Neural progenitor cell (in vitro differentiated cells): ENCODE results near the gene PTPRN2. TPM values are rescaled to one million over a fixed set of nuclear protein-coding genes. Genes with fewer than 3 reads are reported as not detected.

ENCODE experiments used
- DNase-seq: peaks from one replicate; pipeline ENCODE4 v3.0.0-alpha.2; 2016; ENCODE audit warnings: low spot score
- H2AFZ ChIP-seq: fragments of 200-600 bp; sonication (generic); replicated peaks from 2 replicates; pipeline ENCODE4 v1.6.1; 2016; ENCODE audit warnings: antibody characterized with exemption
- H3F3A ChIP-seq: fragments of 200-600 bp; sonication (generic); 2 replicates; pipeline ENCODE4 v1.6.1; 2016; ENCODE audit warnings: antibody characterized with exemption, low read depth
- H3K27ac ChIP-seq: fragments of 200-600 bp; sonication (generic); 2 replicates; pipeline ENCODE4 v1.5.1; 2016; ENCODE audit warnings: mild to moderate bottlenecking
- H3K27me3 ChIP-seq: fragments of 200-600 bp; sonication (generic); 2 replicates; pipeline ENCODE4 v1.6.1; 2016; ENCODE audit warnings: mild to moderate bottlenecking, moderate library complexity
- H3K36me3 ChIP-seq: fragments of 200-600 bp; sonication (generic); 2 replicates; pipeline ENCODE4 v1.5.1; 2016
- H3K4me1 ChIP-seq: fragments of 200-600 bp; sonication (generic); 2 replicates; pipeline ENCODE4 v1.6.1; 2016; ENCODE audit warnings: mixed run types
- H3K4me2 ChIP-seq: fragments of 200-600 bp; sonication (generic); 2 replicates; pipeline ENCODE4 v1.6.1; 2016
- H3K4me3 ChIP-seq: fragments of 200-600 bp; sonication (generic); 2 replicates; pipeline ENCODE4 v1.5.1; 2016
- H3K79me2 ChIP-seq: fragments of 200-600 bp; sonication (generic); 2 replicates; pipeline ENCODE4 v1.6.1; 2016; ENCODE audit warnings: low read depth
- H3K9ac ChIP-seq: fragments of 200-600 bp; sonication (generic); 2 replicates; pipeline ENCODE4 v1.6.1; 2016
- H3K9me3 ChIP-seq: fragments of 200-600 bp; sonication (generic); 2 replicates; pipeline ENCODE4 v1.5.1; 2016; ENCODE audit warnings: low read depth
- H4K20me1 ChIP-seq: fragments of 200-600 bp; sonication (generic); 2 replicates; pipeline ENCODE4 v1.6.1; 2016; ENCODE audit warnings: low read depth
- H3K27ac Mint-ChIP-seq: 3 replicates; pipeline ENCODE4 v1.8.0; 2021; ENCODE audit warnings: mixed read lengths
- H3K27me3 Mint-ChIP-seq: 2 replicates; pipeline ENCODE4 v1.8.0; 2022; ENCODE audit warnings: low read depth, mild to moderate bottlenecking, inconsistent platforms, moderate library complexity, mixed read lengths; ENCODE audit not compliant: insufficient read depth
- H3K36me3 Mint-ChIP-seq: 3 replicates; pipeline ENCODE4 v1.8.0; 2021; ENCODE audit warnings: mixed read lengths
- H3K4me1 Mint-ChIP-seq: 3 replicates; pipeline ENCODE4 v1.8.0; 2021; ENCODE audit warnings: mixed read lengths
- H3K4me3 Mint-ChIP-seq: 3 replicates; pipeline ENCODE4 v1.8.0; 2021; ENCODE audit warnings: mild to moderate bottlenecking, moderate library complexity, mixed read lengths
- H3K9me3 Mint-ChIP-seq: 3 replicates; pipeline ENCODE4 v1.8.0; 2020; ENCODE audit warnings: mixed read lengths
- CTCF ChIP-seq: fragments of 200-600 bp; sonication (generic); IDR thresholded peaks from 2 replicates; pipeline ENCODE4 v1.5.1; 2017; ENCODE audit warnings: antibody characterized with exemption, mild to moderate bottlenecking
- EZH2 ChIP-seq: fragments of 200-600 bp; sonication (generic); IDR thresholded peaks from 2 replicates; pipeline ENCODE4 v1.6.1; 2017; ENCODE audit warnings: antibody characterized with exemption, mild to moderate bottlenecking, moderate library complexity
- EZH2phosphoT487 ChIP-seq: fragments of 200-600 bp; sonication (generic); IDR thresholded peaks from 2 replicates; pipeline ENCODE4 v1.6.1; 2017; ENCODE audit warnings: antibody characterized with exemption
- total RNA-seq: library from RNA; depleted of rRNA; stranded (reverse); fragments of >200 nt; gene quantifications from 2 replicates; pipeline ENCODE4 v1.2.3, GENCODE V29; 2015; ENCODE audit warnings: low replicate concordance

Gene PTPRN2
- total RNA-seq, 1 donor from 2014 or later = 3.0 TPM

GRCh38 chr7:158117341-158118222, 470.0 kb downstream of the PTPRN2 start:
- Histone ChIP-seq H3K4me1 (no peaks in the 10 kb centered on the region), H2AFZ (no peak overlapping the region), H3K9me3 (peaks cover 23% of the 10 kb centered on the region), H3K4me2 (no peak overlapping the region), H3K27ac (no peak overlapping the region), H3K79me2 (no peaks in the 10 kb centered on the region), H3K27me3 (no peaks in the 10 kb centered on the region), H3K36me3 (peaks cover 7% of the 10 kb centered on the region), H3F3A (peaks cover 4% of the 10 kb centered on the region), H4K20me1 (no peaks in the 10 kb centered on the region), H3K9ac (no peak overlapping the region), H3K4me3 (no peak overlapping the region)
- Mint-ChIP-seq H3K36me3 (peaks cover 2% of the 10 kb centered on the region), H3K9me3 (peaks cover 35% of the 10 kb centered on the region), H3K4me1 (no peaks in the 10 kb centered on the region), H3K27me3 (peaks cover 6% of the 10 kb centered on the region), H3K4me3 (no peak overlapping the region), H3K27ac (no peak overlapping the region)
- TF ChIP-seq CTCF = no peak
- TF ChIP-seq EZH2 = no peak
- no peak for TF ChIP-seq EZH2phosphoT487
- DNase-seq = no peak

- peaks cover 2% of the 10 kb centered on the region for H3K4me1 ChIP-seq
- H3K9ac ChIP-seq = no peak overlapping the region
- Mint-ChIP-seq H3K4me3 (no peak overlapping the region), H3K27ac (no peak overlapping the region), H3K36me3 (peaks cover 6% of the 10 kb centered on the region), H3K27me3 (peaks cover 4% of the 10 kb centered on the region), H3K4me1 (peaks cover 7% of the 10 kb centered on the region), H3K9me3 (peaks cover 38% of the 10 kb centered on the region)
- H3K4me3 ChIP-seq = no peak overlapping the region
- H3F3A ChIP-seq = peaks cover 4% of the 10 kb centered on the region
- no peaks in the 10 kb centered on the region for H4K20me1 ChIP-seq
- no peak for TF ChIP-seq EZH2phosphoT487
- TF ChIP-seq EZH2 = no peak
- no peak for TF ChIP-seq CTCF
- H3K27ac ChIP-seq = no peak overlapping the region
- no peak overlapping the region for H3K4me2 ChIP-seq
- DNase-seq = no peak
- H3K9me3 ChIP-seq = peaks cover 23% of the 10 kb centered on the region
- no peak overlapping the region for H2AFZ ChIP-seq
- no peaks in the 10 kb centered on the region for H3K79me2 ChIP-seq
- no peaks in the 10 kb centered on the region for H3K27me3 ChIP-seq
- H3K36me3 ChIP-seq = peaks cover 7% of the 10 kb centered on the region
Observed at GRCh38 chr7:158116235-158116634, 471.4 kb downstream of the PTPRN2 start.

GRCh38 chr7:158114056-158114850, 473.4 kb downstream of the PTPRN2 start:
- Histone ChIP-seq H3K4me3 (no peak overlapping the region), H3K27ac (no peak overlapping the region), H3K36me3 (peaks cover 7% of the 10 kb centered on the region), H3K9ac (no peak overlapping the region), H3K27me3 (no peaks in the 10 kb centered on the region), H3K9me3 (peaks cover 23% of the 10 kb centered on the region), H3K4me2 (no peak overlapping the region), H3K4me1 (peaks cover 7% of the 10 kb centered on the region), H2AFZ (no peak overlapping the region), H3F3A (peaks cover 4% of the 10 kb centered on the region), H4K20me1 (no peaks in the 10 kb centered on the region), H3K79me2 (no peaks in the 10 kb centered on the region)
- peaks cover 40% of the 10 kb centered on the region for H3K9me3 Mint-ChIP-seq
- no peak for DNase-seq
- no peak overlapping the region for H3K27ac Mint-ChIP-seq
- peaks cover 19% of the 10 kb centered on the region for H3K4me1 Mint-ChIP-seq
- peaks cover 11% of the 10 kb centered on the region for H3K27me3 Mint-ChIP-seq
- no peak overlapping the region for H3K4me3 Mint-ChIP-seq
- H3K36me3 Mint-ChIP-seq = peaks cover 11% of the 10 kb centered on the region
- TF ChIP-seq CTCF (no peak), EZH2 (no peak)
